HG03521 (cell line): ENCODE data around the gene CCDC27.

Experiments used
- ATAC-seq: cut with Tn5 transposase; IDR thresholded peaks from one replicate; pipeline ENCODE4 v1.9.1; 2021; ENCODE audit warnings: mild to moderate bottlenecking, moderate library complexity; ENCODE audit not compliant: unreplicated experiment

CCDC27 gene

DNA sequence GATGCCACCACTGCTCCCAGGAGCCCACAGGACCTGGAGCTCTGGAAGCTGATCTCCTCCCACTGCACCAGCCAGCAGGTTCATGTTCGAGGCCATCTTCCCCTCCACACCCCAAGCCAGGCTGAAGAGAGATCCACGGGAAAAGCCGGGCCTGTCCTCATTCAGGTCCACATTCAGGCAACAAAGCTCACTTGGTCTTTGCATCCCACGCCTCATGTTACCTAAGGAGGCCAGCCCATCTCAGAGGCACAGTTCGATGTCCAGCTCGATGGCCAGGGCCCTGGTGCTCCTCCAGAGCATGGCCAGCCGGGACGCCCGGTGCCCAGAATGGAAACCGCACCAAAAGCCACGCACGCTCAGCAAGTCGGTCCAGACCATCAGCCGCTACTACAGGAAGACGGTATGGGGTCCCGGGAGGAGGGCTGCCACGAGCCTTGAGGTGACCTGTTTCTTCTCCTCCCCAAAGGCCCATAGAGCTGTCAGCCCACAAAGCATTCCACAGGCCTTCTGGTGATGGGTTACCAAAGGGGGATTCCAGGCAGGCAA, at the start of gene CCDC27:
CCDC27 (plus strand) TSS at position 51 of the 546 bp plus-strand sequence; CDS start at position 83, 32 bp downstream.
- ATAC-seq = no peak

DNA sequence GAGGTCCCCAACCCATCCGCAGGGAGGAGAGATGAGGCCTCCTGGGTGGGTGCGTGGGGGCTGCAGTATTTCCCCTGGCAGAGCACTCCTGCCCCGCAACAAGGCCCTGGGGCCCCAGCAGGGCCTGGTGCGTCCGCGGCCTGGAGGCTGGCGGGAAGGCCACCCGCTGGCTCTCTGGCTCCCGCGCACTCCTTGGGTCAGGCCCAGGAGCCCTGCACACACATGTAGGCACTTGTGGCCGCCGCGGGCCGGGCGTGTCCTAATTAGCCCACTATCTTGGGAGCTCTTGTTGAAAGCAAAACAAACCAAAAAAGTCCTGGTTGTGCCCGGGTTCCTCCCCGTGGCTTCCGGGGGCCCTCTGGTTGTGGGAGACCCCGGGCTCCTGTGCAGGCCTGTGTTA, 49.7 kb upstream of the CCDC27 start:
- ATAC-seq = no peak

DNA sequence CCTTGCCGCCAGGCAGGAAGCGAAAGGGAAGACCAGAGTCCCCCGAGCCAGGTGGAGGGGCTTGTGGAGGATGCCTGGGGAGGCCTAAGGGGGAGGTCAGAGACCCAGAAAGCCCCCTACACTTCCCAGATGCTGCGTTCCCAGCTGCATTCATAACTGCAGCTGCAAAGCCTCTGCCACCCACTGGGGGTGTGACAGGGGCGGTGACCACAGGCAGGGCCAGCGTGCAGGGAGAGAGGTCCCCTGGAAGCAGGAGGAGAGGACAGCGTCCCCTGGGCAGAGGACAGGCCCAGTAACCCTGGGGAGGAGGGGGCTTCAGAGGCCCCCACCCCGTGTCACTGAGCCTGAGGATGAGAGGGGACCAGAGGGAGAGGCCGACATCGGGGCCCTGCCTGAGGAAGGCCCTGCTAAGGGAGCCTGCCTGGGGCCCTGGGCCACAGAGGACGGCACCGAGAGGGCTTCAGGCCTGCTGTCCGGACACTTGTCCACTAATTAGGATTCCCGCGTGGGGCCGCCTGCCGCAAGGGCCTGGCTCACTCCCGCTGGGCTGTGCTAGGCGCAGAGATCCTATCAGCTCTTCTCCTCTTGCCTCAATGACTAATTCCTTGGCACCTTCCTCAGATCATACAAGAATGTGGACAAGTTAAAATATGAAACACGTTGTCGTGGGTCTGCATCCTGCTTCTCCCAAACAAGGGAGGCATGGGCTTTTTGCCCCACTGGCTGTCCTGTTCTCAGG, 49.1 kb upstream of the CCDC27 start:
- no peak for ATAC-seq

DNA sequence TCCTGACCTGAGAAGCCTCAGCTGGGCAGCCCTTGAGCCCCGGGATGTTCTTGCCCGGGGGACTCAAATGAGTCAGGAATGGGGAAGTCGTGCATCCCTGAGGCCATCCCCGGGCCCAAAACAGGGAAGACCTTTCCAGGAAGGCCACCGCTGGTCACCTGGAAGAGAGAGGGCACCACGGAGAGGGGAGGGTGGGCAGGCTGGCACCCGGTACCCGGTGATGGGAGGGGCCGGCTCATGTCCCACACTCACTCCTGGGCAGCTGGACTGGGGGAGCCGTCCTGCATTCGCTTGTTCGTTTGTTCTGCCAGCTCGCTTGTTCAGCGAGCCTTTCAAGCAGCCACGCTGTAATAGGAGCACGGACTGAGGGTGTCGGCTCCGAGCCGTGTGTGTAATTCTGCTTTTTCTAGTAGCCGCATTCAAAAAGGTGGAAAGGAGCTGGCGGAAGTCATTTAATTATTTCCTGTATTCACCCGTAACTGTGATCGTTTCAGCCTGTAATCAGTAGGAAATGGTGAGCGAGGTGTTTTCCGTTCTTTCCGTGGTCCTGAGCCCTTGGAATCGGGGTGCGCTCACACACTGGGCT, 48.4 kb upstream of the CCDC27 start:
- no peak for ATAC-seq

DNA sequence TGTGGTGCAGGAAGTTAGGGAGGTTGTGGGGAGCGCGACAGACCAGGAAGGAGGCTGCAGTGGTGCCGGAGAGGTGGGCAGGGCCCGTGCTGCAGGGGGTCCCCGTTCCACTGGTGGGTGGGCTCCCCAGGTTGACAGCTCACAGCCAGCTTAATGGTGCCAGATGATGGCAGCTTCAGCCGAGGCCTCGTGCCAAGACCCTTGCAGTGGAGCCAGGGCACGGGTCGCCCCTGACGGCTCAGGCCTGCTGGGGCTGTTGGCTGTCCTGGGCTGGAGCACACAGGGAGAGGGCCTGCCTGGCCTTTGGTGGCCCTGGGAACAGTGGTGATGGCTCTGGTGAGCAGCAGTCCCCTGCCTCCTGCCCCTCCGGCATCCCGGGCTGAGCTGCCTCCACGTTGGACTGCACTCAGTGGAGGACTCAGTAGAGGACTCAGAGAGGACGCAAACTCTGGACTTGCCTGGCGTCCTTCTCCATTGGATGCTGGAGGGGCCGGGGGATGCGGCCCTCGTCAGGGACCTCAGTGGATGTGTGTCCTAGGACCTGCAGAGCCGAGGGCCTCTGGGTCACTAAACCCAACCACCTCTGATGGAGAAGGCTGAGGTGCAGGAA, 46.8 kb upstream of the CCDC27 start:
- ATAC-seq = no peak

DNA sequence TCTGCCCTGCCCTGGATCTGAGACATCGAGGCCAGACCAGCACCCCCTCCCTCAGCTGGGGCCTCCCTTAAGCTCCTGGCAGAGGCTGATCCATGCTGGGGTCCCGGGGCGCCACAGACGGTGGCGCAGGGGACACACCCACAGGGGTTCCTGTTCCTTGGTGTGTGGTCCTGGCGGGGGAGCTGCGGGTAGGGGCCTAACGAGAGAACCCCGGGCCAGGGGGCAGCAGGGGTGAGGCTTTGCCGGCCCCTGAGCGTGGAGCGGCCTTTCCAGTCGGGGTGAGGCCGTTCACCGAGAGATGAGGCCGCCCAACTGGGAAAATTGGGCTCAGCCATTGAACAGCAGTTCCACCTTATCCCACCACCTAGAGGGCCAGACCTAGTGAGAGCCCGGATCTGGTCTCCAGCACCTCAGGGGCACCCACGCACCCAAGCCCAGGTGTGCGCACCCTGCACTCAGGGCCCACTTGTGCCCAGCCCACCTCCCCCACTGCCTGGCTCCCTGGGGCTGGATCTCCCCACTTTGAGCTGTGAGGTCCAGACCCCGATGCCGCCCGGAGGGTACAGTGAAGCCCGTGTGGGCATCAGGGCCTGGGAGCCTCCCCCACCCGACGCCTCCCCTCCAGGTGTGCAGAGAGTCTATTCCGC, 45.5 kb upstream of the CCDC27 start:
- no peak for ATAC-seq

DNA sequence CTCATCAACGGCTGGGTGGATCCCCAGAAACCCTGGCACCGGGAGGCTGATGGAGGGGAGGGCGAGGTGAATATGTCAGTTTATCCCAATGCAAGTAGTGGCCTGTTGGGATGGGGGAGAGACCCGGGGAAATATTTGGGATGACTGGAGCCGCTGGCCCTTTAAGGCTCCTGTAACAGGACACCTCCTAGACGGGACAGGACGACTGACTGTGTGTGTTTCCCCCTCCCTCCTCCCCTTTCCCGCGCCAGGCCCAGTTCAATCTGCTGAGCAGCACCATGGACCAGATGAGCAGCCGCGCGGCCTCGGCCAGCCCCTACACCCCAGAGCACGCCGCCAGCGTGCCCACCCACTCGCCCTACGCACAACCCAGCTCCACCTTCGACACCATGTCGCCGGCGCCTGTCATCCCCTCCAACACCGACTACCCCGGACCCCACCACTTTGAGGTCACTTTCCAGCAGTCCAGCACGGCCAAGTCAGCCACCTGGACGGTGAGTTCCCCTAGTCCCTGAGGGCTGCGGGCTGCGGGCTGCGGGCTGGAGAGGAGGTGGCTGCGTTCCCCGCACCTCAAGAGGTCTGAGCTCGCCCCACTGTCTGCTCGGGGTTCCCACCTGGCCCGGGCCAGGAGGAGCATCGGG, 44.8 kb upstream of the CCDC27 start:
- ATAC-seq = no peak

DNA sequence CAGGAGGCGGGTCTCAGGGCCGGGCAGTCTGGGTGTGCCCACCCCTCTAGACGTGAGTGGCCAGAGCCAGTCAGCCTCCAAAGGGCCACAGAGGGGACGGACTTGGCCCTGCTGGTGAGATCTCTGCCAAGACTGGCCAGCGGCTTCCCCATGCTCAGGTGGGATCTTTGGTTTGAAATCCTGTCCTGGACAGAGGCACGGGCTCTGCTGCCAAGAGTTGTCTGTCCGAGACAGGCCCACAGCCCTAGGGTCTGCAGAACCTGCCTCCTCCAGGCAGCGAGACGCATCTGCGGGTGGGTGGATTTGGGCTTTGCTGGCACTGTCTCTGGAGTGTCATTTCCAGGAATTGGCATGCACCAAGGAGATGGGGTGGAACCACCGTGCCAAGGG, 44.3 kb upstream of the CCDC27 start:
- no peak for ATAC-seq

DNA sequence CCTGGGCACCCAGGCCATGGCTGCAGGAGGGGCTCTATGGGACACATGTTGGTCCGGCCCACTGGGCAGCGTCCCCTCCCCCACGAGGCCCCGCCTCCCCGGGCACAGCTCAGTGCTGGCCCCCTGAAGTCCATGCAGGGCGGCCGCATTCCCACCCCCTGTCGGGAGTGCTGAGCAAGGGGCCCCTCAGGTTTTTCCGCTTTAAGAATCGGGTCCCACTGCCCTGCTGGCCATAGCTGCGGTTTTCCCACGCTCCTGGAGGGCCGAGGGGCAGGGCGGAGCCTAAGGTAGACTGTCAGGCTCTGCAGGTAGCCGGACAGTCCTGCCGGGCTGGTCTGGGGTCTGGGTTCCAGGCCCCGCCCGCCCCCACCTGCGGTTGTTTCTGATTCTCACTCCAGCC, 43.5 kb upstream of the CCDC27 start:
- no peak for ATAC-seq

DNA sequence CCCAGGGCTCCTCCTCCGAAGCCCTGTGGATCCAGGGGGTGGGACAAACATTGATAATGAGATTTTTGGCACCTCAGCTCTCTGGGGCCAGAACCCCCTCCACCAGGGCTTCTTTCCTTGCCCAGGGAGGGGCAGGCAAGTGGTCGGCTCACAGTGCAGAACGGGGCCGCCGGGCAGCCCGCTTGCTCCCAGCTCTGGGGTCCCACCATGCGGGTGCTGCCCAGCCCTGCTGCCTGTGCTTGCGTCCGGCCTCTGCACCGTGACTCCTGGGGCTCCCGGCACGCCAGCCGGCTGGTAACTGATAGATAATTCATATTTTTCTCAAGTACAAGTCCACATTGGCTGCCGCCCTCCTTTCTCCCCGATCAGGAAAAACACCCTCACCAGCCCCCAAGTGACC, 42.0 kb upstream of the CCDC27 start:
- ATAC-seq = no peak

DNA sequence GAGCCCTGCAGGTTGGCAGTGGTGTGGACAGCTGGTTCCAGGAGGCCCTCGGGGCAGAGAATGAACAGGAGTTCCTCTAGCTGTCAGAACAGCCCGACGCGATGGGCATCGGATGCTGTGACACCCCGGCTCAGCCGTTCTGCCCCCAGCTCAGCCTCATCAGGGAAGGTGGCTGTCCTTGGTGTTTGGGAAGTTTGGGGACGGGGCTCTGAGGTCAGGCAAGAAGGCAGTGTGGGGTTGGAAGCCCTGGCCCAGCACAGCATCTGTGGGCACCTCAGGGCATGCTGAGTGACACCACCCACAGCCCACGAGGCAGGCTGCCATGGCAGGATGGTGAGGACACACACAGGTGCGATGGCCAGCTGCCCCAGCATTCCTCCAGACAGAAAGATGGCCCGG, 40.9 kb upstream of the CCDC27 start:
- ATAC-seq = no peak

DNA sequence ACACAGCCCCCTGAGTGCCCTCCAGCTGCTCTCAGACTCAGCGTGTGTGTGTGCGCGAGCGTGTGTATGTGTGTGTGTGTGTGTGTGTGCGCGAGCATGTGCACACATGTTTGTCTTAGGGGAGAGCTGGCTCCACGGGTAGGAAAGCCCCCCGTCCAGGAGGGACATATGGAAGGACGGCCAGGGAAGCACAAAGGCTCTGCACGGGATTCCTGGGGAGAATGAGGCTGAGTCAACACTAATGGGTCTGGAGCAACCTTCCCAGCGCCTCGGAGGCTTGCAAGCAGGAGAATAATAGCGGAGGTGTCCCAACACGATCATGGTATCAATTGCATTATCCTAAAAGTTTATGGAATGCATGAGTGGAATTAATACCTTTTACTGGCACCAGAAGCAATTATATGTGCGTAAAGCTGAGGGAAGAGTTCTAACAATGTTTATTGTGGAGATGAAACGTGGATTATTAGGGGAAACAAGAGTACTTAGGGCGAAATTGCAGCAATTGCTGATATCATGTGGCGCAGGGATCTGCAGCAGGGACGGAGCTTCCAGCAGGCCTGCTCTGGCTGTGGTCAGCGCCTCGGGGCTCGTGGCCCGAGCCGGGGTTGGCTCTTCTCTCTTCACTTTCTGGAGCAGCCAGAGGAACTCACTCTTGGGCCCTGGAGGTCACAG, 40.3 kb upstream of the CCDC27 start:
- ATAC-seq = no peak

DNA sequence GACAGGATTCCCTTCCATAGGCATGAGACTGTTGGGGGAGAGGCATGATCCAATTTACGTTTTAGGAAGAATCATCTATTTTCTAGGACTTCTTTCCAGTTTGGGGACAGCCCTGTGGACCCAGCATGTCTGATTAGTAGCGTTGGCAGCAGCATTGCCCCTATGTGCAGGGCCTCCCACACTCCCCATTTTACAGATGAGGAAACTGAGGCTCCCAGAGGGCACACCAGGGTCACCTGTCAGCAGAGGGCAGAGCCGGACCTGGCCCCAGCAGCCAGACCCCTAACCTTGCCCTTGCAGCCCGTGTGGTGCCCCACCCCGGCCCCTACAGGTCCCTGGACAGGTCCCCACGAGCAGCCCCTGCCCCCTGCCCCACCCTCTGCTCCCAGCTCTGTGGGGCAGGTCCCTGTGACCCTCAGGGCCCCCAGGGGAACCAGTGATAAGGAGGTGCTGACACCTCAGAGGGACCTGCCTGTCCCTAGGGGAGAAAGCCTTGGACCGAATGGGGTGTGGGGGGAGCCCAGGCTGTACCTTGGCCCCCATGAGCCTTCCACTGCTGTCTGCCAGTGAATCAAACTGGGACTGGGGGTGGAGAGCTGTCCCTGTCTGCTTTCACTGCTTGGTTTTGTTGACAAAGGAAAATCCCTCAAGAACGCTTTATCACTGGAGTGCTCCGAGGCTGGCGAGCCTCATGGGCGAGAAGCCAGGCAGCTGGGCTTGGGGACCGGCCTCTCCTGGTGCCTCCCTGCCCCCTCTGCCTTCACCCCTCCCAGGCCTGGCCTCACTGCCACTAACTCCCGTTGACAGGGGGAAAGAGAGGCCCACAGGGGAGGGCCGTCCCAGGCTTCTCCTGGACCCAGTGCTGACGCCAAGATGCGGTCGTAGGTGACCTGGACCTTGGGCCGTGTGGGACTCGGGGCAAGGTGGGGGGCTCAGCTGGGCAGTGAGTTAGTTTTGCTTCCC, 39.4 kb upstream of the CCDC27 start:
- ATAC-seq = no peak

DNA sequence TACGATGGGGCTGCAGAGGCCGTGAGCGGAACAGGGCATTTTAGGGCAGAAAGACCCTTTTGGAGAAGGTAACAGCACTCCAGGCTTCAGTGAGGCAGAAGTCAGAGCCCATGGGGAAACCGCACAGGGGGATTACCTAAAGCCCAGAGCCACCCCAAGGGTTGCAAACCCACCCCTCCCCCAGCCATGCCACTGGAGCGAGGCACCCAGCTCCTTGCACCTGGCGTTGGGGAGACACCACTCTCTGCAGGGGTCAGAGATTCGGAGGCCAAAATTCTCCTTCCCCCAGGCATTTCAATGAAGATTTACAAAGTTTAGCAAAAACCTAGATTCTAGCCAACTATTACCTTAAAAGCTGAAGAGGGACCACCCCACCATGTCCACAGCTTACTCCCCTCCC, 38.4 kb upstream of the CCDC27 start:
- no peak for ATAC-seq

DNA sequence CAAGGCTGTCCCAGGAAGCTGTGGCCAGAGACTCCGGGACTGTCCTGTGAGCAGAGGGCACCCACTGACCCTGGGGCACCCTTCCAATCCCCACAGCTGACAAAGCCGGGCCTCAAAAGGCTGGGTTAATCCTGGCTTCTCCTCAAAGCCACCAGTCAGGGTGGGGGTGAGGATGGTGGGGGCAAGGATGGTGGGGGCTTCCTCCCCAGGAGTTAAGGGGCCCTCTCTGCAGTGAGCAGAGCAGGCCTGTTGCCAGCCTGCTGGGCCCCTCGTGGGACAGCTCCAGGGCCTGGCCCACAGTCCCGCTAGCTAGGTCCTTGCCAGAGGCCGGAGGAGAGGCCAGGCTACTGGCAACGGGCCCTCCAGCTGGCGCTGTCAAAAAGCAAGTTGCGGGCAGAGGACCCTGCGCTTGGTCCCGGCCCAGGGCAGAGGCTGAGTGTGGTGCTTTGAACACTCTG, 37.9 kb upstream of the CCDC27 start:
- no peak for ATAC-seq

DNA sequence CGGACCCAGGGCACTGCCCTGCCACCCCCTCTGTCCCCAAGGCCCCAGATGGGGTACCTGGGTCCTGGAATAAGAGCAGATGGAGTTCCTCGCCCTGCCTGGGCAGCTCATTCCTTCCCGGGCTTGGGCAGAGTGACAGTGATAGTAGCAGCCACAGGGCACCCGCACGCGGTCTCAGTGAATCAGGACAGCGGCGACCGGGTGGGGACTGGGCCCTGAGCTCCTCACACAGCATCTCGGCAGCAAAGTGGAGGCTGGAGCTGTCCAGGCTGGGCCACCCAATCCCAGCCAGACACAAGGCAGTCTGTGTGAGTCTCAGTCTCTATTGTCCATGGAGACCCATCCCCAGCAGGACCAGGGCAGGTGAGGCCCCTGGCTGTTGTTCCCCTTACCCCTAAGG, 37.4 kb upstream of the CCDC27 start:
- ATAC-seq = no peak

DNA sequence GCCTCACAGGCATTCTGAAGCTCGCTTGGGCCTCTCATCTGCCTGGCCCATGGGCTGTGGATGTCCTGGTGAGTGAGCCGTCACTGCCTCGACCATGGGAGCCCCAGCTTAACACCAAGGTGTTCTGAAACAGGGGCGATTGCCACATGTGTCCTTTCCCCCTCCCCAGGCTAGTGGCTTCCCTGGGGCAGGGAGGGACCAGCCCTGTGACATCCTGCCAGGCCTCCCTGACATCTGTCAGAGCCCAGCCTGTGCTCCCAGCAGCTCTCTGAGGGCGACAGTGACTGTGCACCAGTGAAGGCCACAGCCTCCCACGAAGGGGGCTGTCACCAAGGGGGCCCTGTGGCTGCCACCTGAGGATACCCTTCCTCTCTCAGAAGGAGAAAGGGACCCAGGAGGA, 35.9 kb upstream of the CCDC27 start:
- ATAC-seq = no peak

DNA sequence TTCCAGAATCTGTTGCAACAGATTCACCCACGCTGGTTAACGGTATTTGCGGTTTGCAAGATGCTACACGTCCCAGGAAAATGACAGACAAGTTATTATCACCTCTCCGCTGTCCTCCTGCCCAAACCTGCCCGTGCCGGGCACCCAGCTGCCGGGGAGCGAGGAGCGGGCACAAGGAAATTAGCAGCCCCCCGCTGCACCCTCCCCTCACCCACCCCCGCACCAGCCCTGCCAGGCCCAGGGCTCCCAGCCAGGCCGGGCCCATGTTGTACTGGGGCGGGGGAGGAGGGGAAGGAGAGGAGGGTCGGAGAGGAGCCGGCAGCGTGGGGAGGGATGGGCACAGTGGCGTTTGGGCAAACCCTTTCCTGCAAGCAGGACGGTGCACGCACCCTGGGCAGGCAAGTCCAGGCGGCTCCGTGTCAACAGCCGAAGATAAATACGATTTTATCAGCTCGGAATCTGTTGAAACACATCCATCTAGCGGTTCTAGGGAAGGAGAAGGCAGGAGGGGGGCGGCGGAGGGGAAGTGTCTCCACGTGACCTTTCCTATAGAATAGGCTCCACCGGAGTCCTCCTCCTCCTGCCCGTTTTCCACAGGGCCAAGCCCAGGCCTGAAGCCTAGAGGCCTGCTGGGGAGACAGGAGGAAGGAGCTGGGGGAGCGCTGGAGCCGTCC, 35.1 kb upstream of the CCDC27 start:
- ATAC-seq = no peak
